ENCODE results near the gene EHD3.

- TF ChIP-seq, protein P1, sequence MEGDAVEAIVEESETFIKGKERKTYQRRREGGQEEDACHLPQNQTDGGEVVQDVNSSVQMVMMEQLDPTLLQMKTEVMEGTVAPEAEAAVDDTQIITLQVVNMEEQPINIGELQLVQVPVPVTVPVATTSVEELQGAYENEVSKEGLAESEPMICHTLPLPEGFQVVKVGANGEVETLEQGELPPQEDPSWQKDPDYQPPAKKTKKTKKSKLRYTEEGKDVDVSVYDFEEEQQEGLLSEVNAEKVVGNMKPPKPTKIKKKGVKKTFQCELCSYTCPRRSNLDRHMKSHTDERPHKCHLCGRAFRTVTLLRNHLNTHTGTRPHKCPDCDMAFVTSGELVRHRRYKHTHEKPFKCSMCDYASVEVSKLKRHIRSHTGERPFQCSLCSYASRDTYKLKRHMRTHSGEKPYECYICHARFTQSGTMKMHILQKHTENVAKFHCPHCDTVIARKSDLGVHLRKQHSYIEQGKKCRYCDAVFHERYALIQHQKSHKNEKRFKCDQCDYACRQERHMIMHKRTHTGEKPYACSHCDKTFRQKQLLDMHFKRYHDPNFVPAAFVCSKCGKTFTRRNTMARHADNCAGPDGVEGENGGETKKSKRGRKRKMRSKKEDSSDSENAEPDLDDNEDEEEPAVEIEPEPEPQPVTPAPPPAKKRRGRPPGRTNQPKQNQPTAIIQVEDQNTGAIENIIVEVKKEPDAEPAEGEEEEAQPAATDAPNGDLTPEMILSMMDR (IDR thresholded peaks at IDR 0.05): no peak
- no peak for TF ChIP-seq POLR2A (IDR thresholded peaks at IDR 0.05)
These were observed 25.1 kb downstream of the EHD3 start for GRCh38 chr2:31259075-31259474.

All from testis (tissue), 2 donors.